Aorta (tissue), 5 donors: Measurements from ENCODE around the gene GFRA1. TPM values are rescaled to one million over a fixed set of nuclear protein-coding genes. Genes with fewer than 3 reads are reported as not detected.

ENCODE experiments used
- ATAC-seq: fragments of 200-7000 bp; cut with Tn5 transposase; one replicate; pipeline ENCODE4 v1.9.1; 2022; ENCODE audit warnings: moderate library complexity; ENCODE audit not compliant: low FRiP score
- DNase-seq, 2 donors: peaks; one replicate each; pipeline ENCODE4 v3.0.0-alpha.2; 2020
- H3K27ac ChIP-seq, 2 donors: one replicate each; pipeline ENCODE4 v1.5.1; 2013; ENCODE audit warnings: low read length in 2 of 2, mild to moderate bottlenecking in 2 of 2, moderate library complexity in 2 of 2, control low read depth in 1 of 2, inconsistent platforms in 1 of 2, low read depth in 1 of 2
- H3K27me3 ChIP-seq, 2 donors: one replicate each; pipeline ENCODE4 v1.6.1; 2013; ENCODE audit warnings: control low read depth in 1 of 2, low read length in 1 of 2, mild to moderate bottlenecking in 1 of 2, moderate library complexity in 1 of 2; ENCODE audit not compliant: insufficient read depth in 2 of 2, control insufficient read depth in 1 of 2
- H3K36me3 ChIP-seq, 2 donors: one replicate each; pipeline ENCODE4 v1.6.1; 2013; ENCODE audit warnings: control low read depth in 1 of 2, low read length in 1 of 2, mild to moderate bottlenecking in 1 of 2; ENCODE audit not compliant: insufficient read depth in 2 of 2, control insufficient read depth in 1 of 2
- H3K4me1 ChIP-seq, 2 donors: one replicate each; pipeline ENCODE4 v1.6.1; 2013; ENCODE audit warnings: low read length in 2 of 2, control low read depth in 1 of 2, mild to moderate bottlenecking in 1 of 2, moderate library complexity in 1 of 2; ENCODE audit not compliant: insufficient read depth in 2 of 2, control insufficient read depth in 1 of 2
- H3K4me3 ChIP-seq, 2 donors: one replicate each; pipeline ENCODE4 v1.5.1; 2013; ENCODE audit warnings: low read length in 2 of 2, control low read depth in 1 of 2, mild to moderate bottlenecking in 1 of 2
- H3K9me3 ChIP-seq: one replicate; pipeline ENCODE4 v1.6.1; 2013; ENCODE audit warnings: mild to moderate bottlenecking, low read length; ENCODE audit not compliant: control insufficient read depth
- WGBS, 2 donors: extraction: QIAGEN DNeasy Blood & Tissue Kit; methylation state at CpG; one replicate each; pipeline ENCODE4 v1.1.7; 2013; 5-methylcytosine and 5-hydroxymethylcytosine counted together
- intact Hi-C, 2 donors: fragments of 100-400 bp; cut with DNase I; formaldehyde crosslinking; loops; one replicate each; pipeline versions ENCODE4 v1.14.2 to v1.15.0; 2022
- polyA plus RNA-seq, 2 donors: library from polyadenylated mRNA; stranded (reverse); fragments of 200-250 nt; gene quantifications; one replicate each; pipeline ENCODE4 v1.2.3, GENCODE V29; 2013
- total RNA-seq, 2 donors: library from RNA; stranded (reverse); fragmentation: NEBNext Ultra II Directional; extraction: Animal tissue kit (Norgen Biotek cat#: 25700); gene quantifications; one replicate each; pipeline ENCODE4 v1.2.1, GENCODE V29; 2021
- donor health status: healthy with polysubstance abuse.
- donor health status: Bipolar disorder and iron deficiency.
- donor health status: DM: no; HTN: no; CAD: no.
- donor health status: DM: no; HTN: no; CAD: no.
- donor health status: DM: yes; HTN: yes; CAD: no.

GFRA1 gene
- total and polyA plus RNA-seq, 4 donors = under 0.01 to 27.1 (median 5.2) TPM

- H3K27ac ChIP-seq = no peak overlapping the region
- H3K27me3 ChIP-seq = no peaks in the 10 kb centered on the region
- H3K4me3 ChIP-seq = no peak overlapping the region
- intact Hi-C loops = no loop called here
- DNase-seq = no peak
- no peaks in the 10 kb centered on the region for H3K4me1 ChIP-seq
- H3K9me3 ChIP-seq = no peaks in the 10 kb centered on the region
- no peak for ATAC-seq
- no peaks in the 10 kb centered on the region for H3K36me3 ChIP-seq
- 75 to 81% methylated on average over 3 of the region's 3 CpGs for WGBS, 2 donors
These were observed 190.2 kb downstream of the GFRA1 start for GRCh38 chr10:116082762-116083161.

DNA sequence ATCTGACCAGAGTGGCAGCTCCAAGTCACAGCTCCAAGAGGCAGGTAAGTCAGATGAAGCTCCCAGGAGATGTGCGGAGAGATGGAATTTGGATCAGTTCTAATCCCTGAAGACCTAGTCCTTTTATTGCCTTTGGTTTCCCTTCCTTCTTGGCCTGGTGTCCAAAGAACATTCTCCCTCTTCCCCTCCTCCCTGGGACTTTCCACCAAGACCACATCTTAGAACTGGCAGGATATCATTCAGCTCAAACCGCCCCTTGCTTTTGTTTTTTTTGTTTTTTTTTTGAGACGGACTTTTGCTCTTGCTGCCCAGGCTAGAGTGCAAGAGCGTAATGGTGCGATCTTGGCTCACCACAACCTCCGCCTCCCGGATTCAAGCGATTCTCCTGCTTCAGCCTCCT, 190.8 kb downstream of the GFRA1 start:
- intact Hi-C loops = no loop called here
- WGBS, 2 donors = 17 to 34% methylated on average over 8 of the region's 8 CpGs
- Histone ChIP-seq H3K27ac (no peak overlapping the region), H3K4me3 (no peak overlapping the region), H3K36me3 (no peaks in the 10 kb centered on the region), H3K4me1 (no peaks in the 10 kb centered on the region), H3K27me3 (no peaks in the 10 kb centered on the region), H3K9me3 (no peaks in the 10 kb centered on the region)
- DNase-seq = no peak
- no peak for ATAC-seq

GRCh38 chr10:116080553-116080952, 192.5 kb downstream of the GFRA1 start:
- Histone ChIP-seq H3K4me1 (no peaks in the 10 kb centered on the region), H3K27ac (no peak overlapping the region), H3K4me3 (no peak overlapping the region), H3K27me3 (no peaks in the 10 kb centered on the region), H3K36me3 (no peaks in the 10 kb centered on the region), H3K9me3 (no peaks in the 10 kb centered on the region)
- intact Hi-C loops = no loop called here
- DNase-seq = no peak
- WGBS, 2 donors = 94 to 97% methylated on average over 4 of the region's 4 CpGs
- no peak for ATAC-seq

DNA sequence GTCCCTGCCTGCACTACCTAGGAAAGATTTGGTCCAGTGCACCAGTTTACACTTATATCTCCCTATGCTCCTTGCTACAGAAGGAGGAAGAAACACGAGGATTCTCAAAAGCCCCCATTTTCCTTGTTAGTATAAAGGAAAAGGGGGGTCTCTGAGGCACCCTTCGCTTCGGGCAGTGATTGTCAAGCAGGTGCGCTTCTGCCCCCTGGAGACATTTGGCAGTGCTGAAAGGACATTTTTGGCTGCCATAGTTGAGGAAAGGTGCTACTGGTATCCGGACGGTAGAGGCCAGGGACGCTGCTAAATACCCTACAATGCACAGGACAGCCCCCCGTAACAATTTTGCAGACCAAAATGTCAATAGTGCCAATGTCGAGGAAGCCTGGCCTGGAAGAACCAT, 193.7 kb downstream of the GFRA1 start:
- Histone ChIP-seq H3K4me1 (no peaks in the 10 kb centered on the region), H3K36me3 (no peaks in the 10 kb centered on the region), H3K9me3 (no peaks in the 10 kb centered on the region), H3K27ac (no peak overlapping the region), H3K27me3 (no peaks in the 10 kb centered on the region), H3K4me3 (no peak overlapping the region)
- ATAC-seq = no peak
- WGBS, 2 donors = 95 to 96% methylated on average over 9 of the region's 9 CpGs
- intact Hi-C loops = loop anchor here in 1 of 2 donors (5.0 kb wide), 1 partner anchor 38 kb away; no protein-coding TSS in a partner anchor
- no peak for DNase-seq

DNA sequence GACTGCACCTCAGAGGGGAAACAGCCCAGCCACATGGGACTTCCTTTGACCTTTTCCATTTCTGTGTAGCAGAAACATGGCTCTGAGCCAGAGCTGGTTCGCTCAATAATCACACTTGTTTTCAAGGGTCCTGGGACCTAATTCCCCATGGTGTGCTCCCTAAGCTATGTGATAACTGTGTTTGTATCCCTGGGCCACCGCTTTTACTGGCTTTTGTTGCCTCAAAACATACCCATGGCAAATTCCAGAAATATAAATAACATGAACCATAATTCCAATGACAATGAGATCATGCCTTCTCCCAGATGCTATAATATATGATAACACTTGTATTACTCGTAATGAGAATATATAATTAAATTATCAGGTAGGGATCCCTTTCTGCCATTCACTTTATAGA, 196.4 kb downstream of the GFRA1 start:
- Histone ChIP-seq H3K4me3 (no peak overlapping the region), H3K9me3 (no peaks in the 10 kb centered on the region), H3K27ac (no peak overlapping the region), H3K36me3 (no peaks in the 10 kb centered on the region), H3K27me3 (no peaks in the 10 kb centered on the region), H3K4me1 (no peaks in the 10 kb centered on the region)
- WGBS, 2 donors = 70 to 82% methylated on average over 3 of the region's 3 CpGs
- intact Hi-C loops = loop anchor here in 1 of 2 donors (5.0 kb wide), 1 partner anchor 41 kb away; no protein-coding TSS in a partner anchor
- DNase-seq (no peak), ATAC-seq (no peak)

DNA sequence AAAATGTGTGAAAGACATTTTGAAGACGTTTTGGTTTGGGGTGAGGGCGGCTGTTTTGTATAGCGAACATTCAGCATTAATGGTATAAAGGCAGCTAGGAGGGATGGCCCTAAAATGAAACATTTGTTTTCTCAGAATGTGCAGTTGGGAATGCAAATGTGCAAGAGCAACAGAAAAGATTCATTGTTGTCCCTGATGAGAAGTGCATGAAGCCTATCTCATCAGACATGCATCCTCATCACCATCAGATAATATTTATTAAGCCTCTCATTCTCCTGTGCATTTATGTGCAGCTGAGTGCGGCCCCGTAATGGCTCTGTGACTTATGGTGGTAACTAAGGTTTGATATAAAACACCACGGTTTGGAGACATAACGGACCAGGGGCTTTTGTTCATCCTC, 199.5 kb downstream of the GFRA1 start:
- intact Hi-C loops = no loop called here
- Histone ChIP-seq H3K4me1 (no peaks in the 10 kb centered on the region), H3K27ac (no peak overlapping the region)

GRCh38 chr10:116073001-116073400, 200.0 kb downstream of the GFRA1 start:
- no peak for DNase-seq
- no peaks in the 10 kb centered on the region for H3K36me3 ChIP-seq
- no peak overlapping the region for H3K4me3 ChIP-seq
- no peaks in the 10 kb centered on the region for H3K27me3 ChIP-seq
- no peaks in the 10 kb centered on the region for H3K4me1 ChIP-seq
- no peak for ATAC-seq
- H3K9me3 ChIP-seq = no peaks in the 10 kb centered on the region
- H3K27ac ChIP-seq = no peak overlapping the region
- 84 to 85% methylated on average over 5 of the region's 5 CpGs for WGBS, 2 donors
- intact Hi-C loops = no loop called here

More for the DNA sequence above, 199.5 kb downstream of the GFRA1 start:
- H3K36me3 ChIP-seq = no peaks in the 10 kb centered on the region
- 92 to 93% methylated on average over 7 of the region's 7 CpGs for WGBS, 2 donors
- H3K27me3 ChIP-seq = no peaks in the 10 kb centered on the region
- H3K9me3 ChIP-seq = no peaks in the 10 kb centered on the region
- ATAC-seq (no peak), DNase-seq (no peak)
- H3K4me3 ChIP-seq = no peak overlapping the region

- ATAC-seq = no peak
- WGBS, 2 donors = 96 to 97% methylated on average over 5 of the region's 5 CpGs
- H3K36me3 ChIP-seq = no peaks in the 10 kb centered on the region
- intact Hi-C loops = no loop called here
- no peaks in the 10 kb centered on the region for H3K4me1 ChIP-seq
- no peaks in the 10 kb centered on the region for H3K9me3 ChIP-seq
- no peak overlapping the region for H3K4me3 ChIP-seq
- no peak for DNase-seq
- H3K27ac ChIP-seq = no peak overlapping the region
- no peaks in the 10 kb centered on the region for H3K27me3 ChIP-seq
These were observed 201.4 kb downstream of the GFRA1 start for GRCh38 chr10:116071453-116072148.

GRCh38 chr10:116070743-116071320, 202.2 kb downstream of the GFRA1 start:
- Histone ChIP-seq H3K27ac (no peak overlapping the region), H3K4me1 (no peaks in the 10 kb centered on the region), H3K4me3 (no peak overlapping the region), H3K36me3 (no peaks in the 10 kb centered on the region), H3K27me3 (no peaks in the 10 kb centered on the region), H3K9me3 (no peaks in the 10 kb centered on the region)
- 30 to 52% methylated on average over 5 of the region's 5 CpGs for WGBS, 2 donors
- ATAC-seq = no peak
- no peak for DNase-seq
- intact Hi-C loops = no loop called here
